HG03103 (cell line): Measurements from ENCODE around the gene UBASH3B.

Experiments used
- ATAC-seq: cut with Tn5 transposase; IDR thresholded peaks from one replicate; pipeline ENCODE4 v1.9.1; 2021; ENCODE audit warnings: low read depth; ENCODE audit not compliant: unreplicated experiment

Gene UBASH3B

GRCh38 chr11:122749005-122749687 is 93.6 kb downstream of the UBASH3B start:
- ATAC-seq, result peak; percentile 83

- no peak for ATAC-seq
Observed at GRCh38 chr11:122750049-122750448, 94.5 kb downstream of the UBASH3B start.

- ATAC-seq, result no peak
Observed at GRCh38 chr11:122751292-122752070, 96.0 kb downstream of the UBASH3B start.

GRCh38 chr11:122754028-122754427 is 98.5 kb downstream of the UBASH3B start:
- no peak for ATAC-seq

- ATAC-seq, result no peak
Observed at GRCh38 chr11:122754553-122755322, 99.2 kb downstream of the UBASH3B start.

GRCh38 chr11:122755409-122755808 is 99.9 kb downstream of the UBASH3B start:
- no peak for ATAC-seq

- no peak for ATAC-seq
Observed at GRCh38 chr11:122755941-122756340, 100.4 kb downstream of the UBASH3B start.

- ATAC-seq, result no peak
Observed at GRCh38 chr11:122756417-122756816, 100.9 kb downstream of the UBASH3B start.

- ATAC-seq, result no peak
Observed at GRCh38 chr11:122757201-122757600, 101.7 kb downstream of the UBASH3B start.

GRCh38 chr11:122758339-122758738 is 102.8 kb downstream of the UBASH3B start:
- ATAC-seq, result no peak

GRCh38 chr11:122758974-122759373 is 103.5 kb downstream of the UBASH3B start:
- no peak for ATAC-seq

- no peak for ATAC-seq
Observed at GRCh38 chr11:122763108-122763507, 107.6 kb downstream of the UBASH3B start.

GRCh38 chr11:122764371-122765090 is 109.0 kb downstream of the UBASH3B start:
- ATAC-seq, result no peak

GRCh38 chr11:122765487-122766131 is 110.1 kb downstream of the UBASH3B start:
- no peak for ATAC-seq

- no peak for ATAC-seq
Observed at GRCh38 chr11:122769126-122769780, 113.7 kb downstream of the UBASH3B start.

- no peak for ATAC-seq
Observed at GRCh38 chr11:122772945-122773344, 117.4 kb downstream of the UBASH3B start.

GRCh38 chr11:122773781-122774266 is 118.3 kb downstream of the UBASH3B start:
- no peak for ATAC-seq

GRCh38 chr11:122775675-122776271 is 120.3 kb downstream of the UBASH3B start:
- no peak for ATAC-seq

GRCh38 chr11:122776546-122776945 is 121.0 kb downstream of the UBASH3B start:
- ATAC-seq, result no peak
